ENCODE data around the gene TCL1A. TPM values are rescaled to one million over a fixed set of nuclear protein-coding genes. Genes with fewer than 3 reads are reported as not detected.

The TCL1A gene
- total and polyA plus RNA-seq, 2 donors (not counting 1 experiment from before 2014, with no cell fraction given), result not detected

- no peaks in the 10 kb centered on the region for H4K20me1 ChIP-seq (ENCODE audit: control insufficient read depth, extremely low read depth, insufficient read depth, low read length)
- no peaks in the 10 kb centered on the region for H3K36me3 ChIP-seq (ENCODE audit: control insufficient read depth, insufficient read depth, low read length)
- H3K4me1 ChIP-seq (ENCODE audit: control insufficient read depth, extremely low read depth, insufficient read depth, low read length), result no peaks in the 10 kb centered on the region
- no peak for DNase-seq (ENCODE audit: low read depth in 2 of 2)
- no peaks in the 10 kb centered on the region for H3K79me2 ChIP-seq (ENCODE audit: control insufficient read depth, insufficient read depth, low read length)
- H3K27ac ChIP-seq (ENCODE audit: insufficient read depth, low read length), result no peak overlapping the region
- no peak overlapping the region for H3K4me3 ChIP-seq (replicated peaks in 1 of 4; ENCODE audit: control extremely low read depth in 1 of 4, insufficient read depth in 1 of 4, low read depth in 3 of 4, low read length in 4 of 4)
- no peaks in the 10 kb centered on the region for H3K9me3 ChIP-seq (ENCODE audit: control insufficient read depth, insufficient read depth, low read depth, low read length)
- no peak for TF ChIP-seq EZH2 (IDR thresholded peaks at IDR 0.05; ENCODE audit: low read length, missing control alignments)
- TF ChIP-seq, protein P1, sequence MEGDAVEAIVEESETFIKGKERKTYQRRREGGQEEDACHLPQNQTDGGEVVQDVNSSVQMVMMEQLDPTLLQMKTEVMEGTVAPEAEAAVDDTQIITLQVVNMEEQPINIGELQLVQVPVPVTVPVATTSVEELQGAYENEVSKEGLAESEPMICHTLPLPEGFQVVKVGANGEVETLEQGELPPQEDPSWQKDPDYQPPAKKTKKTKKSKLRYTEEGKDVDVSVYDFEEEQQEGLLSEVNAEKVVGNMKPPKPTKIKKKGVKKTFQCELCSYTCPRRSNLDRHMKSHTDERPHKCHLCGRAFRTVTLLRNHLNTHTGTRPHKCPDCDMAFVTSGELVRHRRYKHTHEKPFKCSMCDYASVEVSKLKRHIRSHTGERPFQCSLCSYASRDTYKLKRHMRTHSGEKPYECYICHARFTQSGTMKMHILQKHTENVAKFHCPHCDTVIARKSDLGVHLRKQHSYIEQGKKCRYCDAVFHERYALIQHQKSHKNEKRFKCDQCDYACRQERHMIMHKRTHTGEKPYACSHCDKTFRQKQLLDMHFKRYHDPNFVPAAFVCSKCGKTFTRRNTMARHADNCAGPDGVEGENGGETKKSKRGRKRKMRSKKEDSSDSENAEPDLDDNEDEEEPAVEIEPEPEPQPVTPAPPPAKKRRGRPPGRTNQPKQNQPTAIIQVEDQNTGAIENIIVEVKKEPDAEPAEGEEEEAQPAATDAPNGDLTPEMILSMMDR (conservative IDR thresholded peaks at IDR 0.05 in 1 of 2, IDR thresholded peaks at IDR 0.05 in 1 of 2; ENCODE audit: low read depth in 1 of 2, low read length in 2 of 2), result no peak
- no peaks in the 10 kb centered on the region for H3K27me3 ChIP-seq (ENCODE audit: control insufficient read depth, insufficient read depth, low read length)
- no peak overlapping the region for H3K9ac ChIP-seq (ENCODE audit: insufficient read depth, low read length)
- H3K4me2 ChIP-seq (ENCODE audit: extremely low read depth, insufficient read depth, low read length), result no peak overlapping the region
- H2AFZ ChIP-seq (ENCODE audit: low read length), result no peak overlapping the region
Observed at GRCh38 chr14:95681153-95681552, 32.8 kb downstream of the TCL1A start.

DNA sequence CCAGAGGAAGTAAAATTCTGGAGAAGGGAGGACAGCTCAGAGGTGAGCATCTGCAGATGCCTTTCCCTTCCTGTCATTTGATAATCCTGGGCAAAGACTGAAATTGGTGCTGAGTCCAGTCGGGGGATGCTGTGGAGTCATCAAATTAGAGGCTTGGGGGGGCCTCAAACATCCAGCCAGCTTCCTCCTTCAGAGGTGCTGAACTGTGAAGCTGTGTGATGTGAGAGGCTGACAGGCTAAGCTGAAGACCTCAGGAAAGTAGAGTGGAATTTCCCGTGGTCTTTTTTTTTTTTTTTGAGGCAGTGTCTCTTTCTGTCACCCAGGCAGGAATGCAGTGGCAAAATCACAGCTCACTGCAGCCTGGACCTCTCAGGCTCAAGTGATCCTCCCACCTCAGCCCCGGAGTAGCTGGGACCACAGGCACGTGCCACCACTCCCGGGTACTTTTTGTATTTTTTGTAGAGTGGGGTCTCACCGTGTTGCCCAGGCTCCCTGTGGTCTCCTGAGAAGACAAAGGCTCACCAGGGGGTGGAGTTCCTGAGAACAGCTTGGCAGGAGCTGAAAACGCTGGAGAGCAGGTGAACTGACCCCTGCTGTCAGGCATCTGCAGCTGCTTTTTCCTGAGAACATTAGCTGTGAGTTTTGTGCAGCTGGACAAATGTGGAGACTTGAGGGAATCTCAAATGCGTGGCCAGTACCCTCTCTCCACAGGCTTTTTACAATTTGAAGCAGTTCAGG lies 33.8 kb downstream of the TCL1A start:
- no peaks in the 10 kb centered on the region for H3K27me3 ChIP-seq (ENCODE audit: control insufficient read depth, insufficient read depth, low read length)
- H3K36me3 ChIP-seq (ENCODE audit: control insufficient read depth, insufficient read depth, low read length), result no peaks in the 10 kb centered on the region
- TF ChIP-seq, protein P1 (conservative IDR thresholded peaks at IDR 0.05 in 1 of 2, IDR thresholded peaks at IDR 0.05 in 1 of 2; ENCODE audit: low read depth in 1 of 2, low read length in 2 of 2), result no peak
- TF ChIP-seq EZH2 (IDR thresholded peaks at IDR 0.05; ENCODE audit: low read length, missing control alignments), result no peak
- H3K27ac ChIP-seq (ENCODE audit: insufficient read depth, low read length), result no peak overlapping the region
- H2AFZ ChIP-seq (ENCODE audit: low read length), result no peak overlapping the region
- no peaks in the 10 kb centered on the region for H4K20me1 ChIP-seq (ENCODE audit: control insufficient read depth, extremely low read depth, insufficient read depth, low read length)
- H3K4me1 ChIP-seq (ENCODE audit: control insufficient read depth, extremely low read depth, insufficient read depth, low read length), result no peaks in the 10 kb centered on the region
- no peak overlapping the region for H3K4me2 ChIP-seq (ENCODE audit: extremely low read depth, insufficient read depth, low read length)
- H3K4me3 ChIP-seq (replicated peaks in 1 of 4; ENCODE audit: control extremely low read depth in 1 of 4, insufficient read depth in 1 of 4, low read depth in 3 of 4, low read length in 4 of 4), result no peak overlapping the region
- no peaks in the 10 kb centered on the region for H3K9me3 ChIP-seq (ENCODE audit: control insufficient read depth, insufficient read depth, low read depth, low read length)
- H3K79me2 ChIP-seq (ENCODE audit: control insufficient read depth, insufficient read depth, low read length), result no peaks in the 10 kb centered on the region
- no peak for DNase-seq (ENCODE audit: low read depth in 2 of 2)
- H3K9ac ChIP-seq (ENCODE audit: insufficient read depth, low read length), result no peak overlapping the region

- Histone ChIP-seq H3K79me2 (ENCODE audit: control insufficient read depth, insufficient read depth, low read length) (no peaks in the 10 kb centered on the region), H3K36me3 (ENCODE audit: control insufficient read depth, insufficient read depth, low read length) (no peaks in the 10 kb centered on the region), H2AFZ (ENCODE audit: low read length) (no peak overlapping the region), H3K9me3 (ENCODE audit: control insufficient read depth, insufficient read depth, low read depth, low read length) (no peaks in the 10 kb centered on the region), H3K27ac (ENCODE audit: insufficient read depth, low read length) (no peak overlapping the region), H3K4me2 (ENCODE audit: extremely low read depth, insufficient read depth, low read length) (no peak overlapping the region), H4K20me1 (ENCODE audit: control insufficient read depth, extremely low read depth, insufficient read depth, low read length) (no peaks in the 10 kb centered on the region), H3K9ac (ENCODE audit: insufficient read depth, low read length) (no peak overlapping the region), H3K4me1 (ENCODE audit: control insufficient read depth, extremely low read depth, insufficient read depth, low read length) (no peaks in the 10 kb centered on the region), H3K27me3 (ENCODE audit: control insufficient read depth, insufficient read depth, low read length) (no peaks in the 10 kb centered on the region), H3K4me3 (replicated peaks in 1 of 4; ENCODE audit: control extremely low read depth in 1 of 4, insufficient read depth in 1 of 4, low read depth in 3 of 4, low read length in 4 of 4) (no peak overlapping the region)
- no peak for TF ChIP-seq EZH2 (IDR thresholded peaks at IDR 0.05; ENCODE audit: low read length, missing control alignments)
- TF ChIP-seq, protein P1 (conservative IDR thresholded peaks at IDR 0.05 in 1 of 2, IDR thresholded peaks at IDR 0.05 in 1 of 2; ENCODE audit: low read depth in 1 of 2, low read length in 2 of 2), result no peak
- DNase-seq (ENCODE audit: low read depth in 2 of 2), result no peak
Observed at GRCh38 chr14:95679148-95679815, 34.6 kb downstream of the TCL1A start.

All from fibroblast of lung (primary cell).